CD14-positive monocyte (primary cell): ENCODE data around the gene DISP1. TPM values are rescaled to one million over a fixed set of nuclear protein-coding genes. Genes with fewer than 3 reads are reported as not detected.

Source experiments
- DNase-seq, 3 donors: peaks; one replicate each; pipeline ENCODE4 v3.0.0-alpha.2; 2011 to 2022
- H2AFZ ChIP-seq: 2 replicates; pipeline ENCODE4 v1.6.0; 2012; ENCODE audit warnings: mild to moderate bottlenecking, low read depth, low read length, inconsistent platforms; ENCODE audit not compliant: insufficient read depth, poor library complexity, severe bottlenecking
- H3K27ac ChIP-seq, 2 donors: 1 replicate in 1 of 2; 2 replicates in 1 of 2; pipeline ENCODE4 v1.5.1; 2012 to 2013; ENCODE audit warnings: low read length in 2 of 2, control low read depth in 1 of 2, inconsistent platforms in 1 of 2, low read depth in 1 of 2, mild to moderate bottlenecking in 1 of 2
- H3K27me3 ChIP-seq, 2 donors: one replicate each; pipeline versions ENCODE4 v1.6.0 to v1.6.1; 2011 to 2013; ENCODE audit warnings: low read length in 2 of 2; ENCODE audit not compliant: control insufficient read depth in 2 of 2, insufficient read depth in 2 of 2
- H3K36me3 ChIP-seq, 2 donors: replicated peaks in 1 of 2; 1 replicate in 1 of 2; 2 replicates in 1 of 2; pipeline versions ENCODE4 v1.5.1 to v1.6.1; 2012 to 2013; ENCODE audit warnings: low read length in 2 of 2, control low read depth in 1 of 2, inconsistent platforms in 1 of 2, mild to moderate bottlenecking in 1 of 2; ENCODE audit not compliant: insufficient read depth in 2 of 2, control insufficient read depth in 1 of 2
- H3K4me1 ChIP-seq, 2 donors: 1 replicate in 1 of 2; 2 replicates in 1 of 2; pipeline versions ENCODE4 v1.5.1 to v1.6.1; 2012 to 2013; ENCODE audit warnings: low read length in 2 of 2, control low read depth in 1 of 2, inconsistent platforms in 1 of 2, mild to moderate bottlenecking in 1 of 2, moderate library complexity in 1 of 2; ENCODE audit not compliant: insufficient read depth in 2 of 2, control insufficient read depth in 1 of 2
- H3K4me2 ChIP-seq: replicated peaks from 2 replicates; pipeline ENCODE3; 2012; ENCODE audit warnings: low read length, moderate library complexity, mild to moderate bottlenecking; ENCODE audit not compliant: poor library complexity, severe bottlenecking; ENCODE audit errors: extremely low read depth
- H3K4me3 ChIP-seq, 3 experiments: fragments of 200-600 bp in 1 of 3; sonication (generic) in 1 of 3; replicated peaks in 1 of 3; 1 replicate in 2 of 3; 2 replicates in 1 of 3; pipeline ENCODE4 v1.5.1; 2011 to 2013; ENCODE audit warnings: low read length in 3 of 3, mild to moderate bottlenecking in 3 of 3, control low read depth in 2 of 3, low read depth in 2 of 3, inconsistent platforms in 1 of 3, moderate library complexity in 1 of 3
- H3K79me2 ChIP-seq: 2 replicates; pipeline ENCODE4 v1.6.0; 2012; ENCODE audit warnings: mild to moderate bottlenecking, control low read depth, inconsistent platforms, low read length, moderate library complexity; ENCODE audit not compliant: insufficient read depth
- H3K9ac ChIP-seq: 2 replicates; pipeline ENCODE4 v1.6.0; 2017; ENCODE audit warnings: low read length, mild to moderate bottlenecking; ENCODE audit not compliant: insufficient read depth, poor library complexity, severe bottlenecking
- H3K9me3 ChIP-seq, 2 donors: replicated peaks in 1 of 2; 1 replicate in 1 of 2; 2 replicates in 1 of 2; pipeline versions ENCODE4 v1.5.1 to v1.6.1; 2012 to 2013; ENCODE audit warnings: low read length in 2 of 2, control low read depth in 1 of 2; ENCODE audit not compliant: control insufficient read depth in 1 of 2, insufficient read depth in 1 of 2
- H4K20me1 ChIP-seq: 2 replicates; pipeline ENCODE4 v1.6.0; 2012; ENCODE audit warnings: mild to moderate bottlenecking, low read length, control low read depth, moderate library complexity; ENCODE audit not compliant: insufficient read depth
- H3K27ac Mint-ChIP-seq, 7 donors: one replicate each; pipeline ENCODE4 v1.8.0; 2020; ENCODE audit warnings: mild to moderate bottlenecking in 7 of 7, mixed read lengths in 7 of 7, moderate library complexity in 6 of 7, inconsistent platforms in 2 of 7
- H3K27me3 Mint-ChIP-seq, 3 donors: one replicate each; pipeline ENCODE4 v1.8.0; 2021 to 2022; ENCODE audit warnings: low read depth in 3 of 3, mild to moderate bottlenecking in 3 of 3, mixed read lengths in 3 of 3, moderate library complexity in 3 of 3, inconsistent platforms in 1 of 3
- H3K36me3 Mint-ChIP-seq, 2 donors: one replicate each; pipeline ENCODE4 v1.8.0; 2020; ENCODE audit warnings: mixed read lengths in 2 of 2, inconsistent platforms in 1 of 2, mild to moderate bottlenecking in 1 of 2
- H3K4me1 Mint-ChIP-seq: one replicate; pipeline ENCODE4 v1.8.0; 2020; ENCODE audit warnings: mild to moderate bottlenecking, mixed read lengths
- H3K4me3 Mint-ChIP-seq, 2 donors: one replicate each; pipeline ENCODE4 v1.8.0; 2020; ENCODE audit warnings: mild to moderate bottlenecking in 2 of 2, mixed read lengths in 2 of 2, moderate library complexity in 1 of 2
- H3K9me3 Mint-ChIP-seq, 7 donors: one replicate each; pipeline ENCODE4 v1.8.0; 2020 to 2022; ENCODE audit warnings: mixed read lengths in 7 of 7, mild to moderate bottlenecking in 6 of 7, moderate library complexity in 6 of 7, inconsistent platforms in 2 of 7
- WGBS: methylation state at CpG from one replicate; pipeline ENCODE4 v1.1.5; 2013; ENCODE audit warnings: missing lambda C conversion rate; ENCODE audit not compliant: insufficient coverage; 5-methylcytosine and 5-hydroxymethylcytosine counted together
- intact Hi-C, 2 donors: fragments of 100-400 bp; cut with micrococcal nuclease; formaldehyde crosslinking; loops; one replicate each; pipeline versions ENCODE4 v1.15.0 to v1.15.1; 2023
- polyA plus RNA-seq, 3 donors: library from polyadenylated mRNA; depleted of rRNA in 1 of 3; unstranded in 2 of 3; stranded (reverse) in 1 of 3; fragments of 300-500 nt in 2 of 3; fragments of >200 nt in 1 of 3; fragmentation: Illumina TruSeq in 2 of 3; gene quantifications; 1 replicate in 2 of 3; 2 replicates in 1 of 3; pipeline ENCODE4 v1.2.3, GENCODE V29; 2012 to 2021
- TF ChIP-seq, protein P1 (sequence below): fragments of 200-600 bp; IDR thresholded peaks from one replicate; pipeline ENCODE4 v1.8.0; 2022; ENCODE audit warnings: antibody characterized with exemption, mild to moderate bottlenecking

The DISP1 gene
- polyA plus RNA-seq, 3 donors = 0.34 to 2.1 (median 0.61) TPM

- Mint-ChIP-seq H3K4me1 (peaks cover 6% of the 10 kb centered on the region), H3K36me3 (no peaks in the 10 kb centered on the region), H3K27me3 (peaks cover 1 to 2% (median 2%) of the 10 kb centered on the region in 3 donors), H3K4me3 (no peak overlapping the region), H3K27ac (no peak overlapping the region), H3K9me3 (peaks cover 2 to 12% (median 7%) of the 10 kb centered on the region in 7 donors)
- no peak overlapping the region for H3K4me2 ChIP-seq
- H3K9me3 ChIP-seq = peaks cover 0 to 4% of the 10 kb centered on the region in 2 donors
- H3K36me3 ChIP-seq = no peaks in the 10 kb centered on the region
- no peaks in the 10 kb centered on the region for H3K79me2 ChIP-seq
- H3K27me3 ChIP-seq = no peaks in the 10 kb centered on the region
- no peaks in the 10 kb centered on the region for H3K4me1 ChIP-seq
- no CpG with 5 or more reads among the region's 2 CpGs for WGBS
- no peak overlapping the region for H3K9ac ChIP-seq
- no peak for DNase-seq
- no peak overlapping the region for H3K27ac ChIP-seq
- no peaks in the 10 kb centered on the region for H4K20me1 ChIP-seq
- no peak overlapping the region for H2AFZ ChIP-seq
- no peak overlapping the region for H3K4me3 ChIP-seq
- TF ChIP-seq, protein P1, sequence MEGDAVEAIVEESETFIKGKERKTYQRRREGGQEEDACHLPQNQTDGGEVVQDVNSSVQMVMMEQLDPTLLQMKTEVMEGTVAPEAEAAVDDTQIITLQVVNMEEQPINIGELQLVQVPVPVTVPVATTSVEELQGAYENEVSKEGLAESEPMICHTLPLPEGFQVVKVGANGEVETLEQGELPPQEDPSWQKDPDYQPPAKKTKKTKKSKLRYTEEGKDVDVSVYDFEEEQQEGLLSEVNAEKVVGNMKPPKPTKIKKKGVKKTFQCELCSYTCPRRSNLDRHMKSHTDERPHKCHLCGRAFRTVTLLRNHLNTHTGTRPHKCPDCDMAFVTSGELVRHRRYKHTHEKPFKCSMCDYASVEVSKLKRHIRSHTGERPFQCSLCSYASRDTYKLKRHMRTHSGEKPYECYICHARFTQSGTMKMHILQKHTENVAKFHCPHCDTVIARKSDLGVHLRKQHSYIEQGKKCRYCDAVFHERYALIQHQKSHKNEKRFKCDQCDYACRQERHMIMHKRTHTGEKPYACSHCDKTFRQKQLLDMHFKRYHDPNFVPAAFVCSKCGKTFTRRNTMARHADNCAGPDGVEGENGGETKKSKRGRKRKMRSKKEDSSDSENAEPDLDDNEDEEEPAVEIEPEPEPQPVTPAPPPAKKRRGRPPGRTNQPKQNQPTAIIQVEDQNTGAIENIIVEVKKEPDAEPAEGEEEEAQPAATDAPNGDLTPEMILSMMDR = no peak
- intact Hi-C loops = no loop called here
Measured at GRCh38 chr1:222790115-222790514, 24.7 kb upstream of the DISP1 start.

- H4K20me1 ChIP-seq = no peaks in the 10 kb centered on the region
- Mint-ChIP-seq H3K36me3 (no peaks in the 10 kb centered on the region), H3K4me1 (peaks cover 2% of the 10 kb centered on the region), H3K9me3 (peaks cover 2 to 13% (median 7%) of the 10 kb centered on the region in 7 donors), H3K27me3 (peaks cover 1 to 2% (median 2%) of the 10 kb centered on the region in 3 donors), H3K4me3 (no peak overlapping the region), H3K27ac (no peak overlapping the region)
- no peak overlapping the region for H3K4me3 ChIP-seq
- WGBS = no CpG with 5 or more reads among the region's 4 CpGs
- H3K36me3 ChIP-seq = no peaks in the 10 kb centered on the region
- intact Hi-C loops = no loop called here
- no peak overlapping the region for H2AFZ ChIP-seq
- no peak for DNase-seq
- peaks cover 0 to 4% of the 10 kb centered on the region in 2 donors for H3K9me3 ChIP-seq
- H3K4me2 ChIP-seq = no peak overlapping the region
- H3K27ac ChIP-seq = no peak overlapping the region
- no peaks in the 10 kb centered on the region for H3K79me2 ChIP-seq
- no peak overlapping the region for H3K9ac ChIP-seq
- H3K27me3 ChIP-seq = no peaks in the 10 kb centered on the region
- TF ChIP-seq, protein P1 = no peak
- no peaks in the 10 kb centered on the region for H3K4me1 ChIP-seq
Measured at GRCh38 chr1:222790520-222790919, 24.3 kb upstream of the DISP1 start.
